Parathyroid adenoma (tissue), 2 donors: ENCODE results near the gene AGAP5.

Experiments
- H2AFZ ChIP-seq: fragments of 300-600 bp; sonication (generic); one replicate; pipeline ENCODE4 v1.7.0; 2017; ENCODE audit warnings: antibody characterized with exemption, mild to moderate bottlenecking
- H3K27ac ChIP-seq: fragments of 300-600 bp; sonication (generic); one replicate; pipeline ENCODE4 v1.7.0; 2017
- H3K27me3 ChIP-seq: fragments of 300-600 bp; sonication (generic); one replicate; pipeline ENCODE4 v1.7.0; 2017; ENCODE audit warnings: low read length; ENCODE audit not compliant: control insufficient read depth, insufficient read depth
- H3K36me3 ChIP-seq: fragments of 300-600 bp; sonication (generic); one replicate; pipeline ENCODE4 v1.7.0; 2017; ENCODE audit warnings: low read length; ENCODE audit not compliant: control insufficient read depth, insufficient read depth
- H3K4me1 ChIP-seq: fragments of 300-600 bp; sonication (generic); one replicate; pipeline ENCODE4 v1.7.0; 2017; ENCODE audit warnings: control low read depth
- H3K4me2 ChIP-seq: fragments of 300-600 bp; sonication (generic); one replicate; pipeline ENCODE4 v1.7.0; 2017; ENCODE audit warnings: low read length
- H3K4me3 ChIP-seq: fragments of 300-600 bp; sonication (generic); one replicate; pipeline ENCODE4 v1.7.0; 2017; ENCODE audit warnings: low read depth, low read length
- H3K79me2 ChIP-seq: fragments of 300-600 bp; sonication (generic); one replicate; pipeline ENCODE4 v1.7.0; 2017; ENCODE audit warnings: control low read depth
- H3K9ac ChIP-seq: fragments of 300-600 bp; sonication (generic); one replicate; pipeline ENCODE4 v1.7.0; 2017; ENCODE audit warnings: mild to moderate bottlenecking
- H3K9me3 ChIP-seq: fragments of 300-600 bp; sonication (generic); one replicate; pipeline ENCODE4 v1.7.0; 2017; ENCODE audit warnings: low read length; ENCODE audit not compliant: control insufficient read depth
- TF ChIP-seq, protein P1 (sequence below): fragments of 300-600 bp; sonication (generic); IDR thresholded peaks from one replicate; pipeline ENCODE4 v1.7.0; 2017; ENCODE audit warnings: antibody characterized with exemption, mild to moderate bottlenecking
- donor health status: primary hyperparathyroidism.

The AGAP5 gene

DNA sequence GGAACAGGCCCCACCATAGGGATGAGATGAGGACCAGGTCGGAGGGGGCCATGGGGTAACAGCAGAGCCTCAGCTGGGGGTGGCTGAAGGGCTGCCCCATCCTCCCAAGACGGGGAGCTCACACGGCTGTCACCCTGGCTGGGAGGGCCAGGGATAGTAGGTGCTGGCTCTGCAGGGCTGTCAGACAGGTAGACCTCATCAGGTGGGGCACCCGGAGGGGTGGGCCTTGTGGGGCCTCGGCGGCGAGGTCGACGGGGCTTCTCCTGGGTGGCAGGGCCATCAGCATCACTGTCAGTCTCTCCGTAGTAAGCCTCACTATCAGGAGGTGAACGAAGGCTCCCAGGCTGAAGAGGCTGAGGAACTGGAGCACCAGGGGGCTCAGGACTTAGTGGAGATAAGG lies 44.7 kb downstream of the AGAP5 start:
- Histone ChIP-seq H3K4me3 (no peak overlapping the region), H3K27ac (no peak overlapping the region), H3K4me2 (no peak overlapping the region), H3K27me3 (no peaks in the 10 kb centered on the region), H3K79me2 (no peaks in the 10 kb centered on the region), H3K4me1 (no peaks in the 10 kb centered on the region), H3K9ac (no peak overlapping the region), H2AFZ (no peak overlapping the region), H3K36me3 (no peaks in the 10 kb centered on the region), H3K9me3 (no peaks in the 10 kb centered on the region)
- TF ChIP-seq, protein P1, sequence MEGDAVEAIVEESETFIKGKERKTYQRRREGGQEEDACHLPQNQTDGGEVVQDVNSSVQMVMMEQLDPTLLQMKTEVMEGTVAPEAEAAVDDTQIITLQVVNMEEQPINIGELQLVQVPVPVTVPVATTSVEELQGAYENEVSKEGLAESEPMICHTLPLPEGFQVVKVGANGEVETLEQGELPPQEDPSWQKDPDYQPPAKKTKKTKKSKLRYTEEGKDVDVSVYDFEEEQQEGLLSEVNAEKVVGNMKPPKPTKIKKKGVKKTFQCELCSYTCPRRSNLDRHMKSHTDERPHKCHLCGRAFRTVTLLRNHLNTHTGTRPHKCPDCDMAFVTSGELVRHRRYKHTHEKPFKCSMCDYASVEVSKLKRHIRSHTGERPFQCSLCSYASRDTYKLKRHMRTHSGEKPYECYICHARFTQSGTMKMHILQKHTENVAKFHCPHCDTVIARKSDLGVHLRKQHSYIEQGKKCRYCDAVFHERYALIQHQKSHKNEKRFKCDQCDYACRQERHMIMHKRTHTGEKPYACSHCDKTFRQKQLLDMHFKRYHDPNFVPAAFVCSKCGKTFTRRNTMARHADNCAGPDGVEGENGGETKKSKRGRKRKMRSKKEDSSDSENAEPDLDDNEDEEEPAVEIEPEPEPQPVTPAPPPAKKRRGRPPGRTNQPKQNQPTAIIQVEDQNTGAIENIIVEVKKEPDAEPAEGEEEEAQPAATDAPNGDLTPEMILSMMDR = no peak

DNA sequence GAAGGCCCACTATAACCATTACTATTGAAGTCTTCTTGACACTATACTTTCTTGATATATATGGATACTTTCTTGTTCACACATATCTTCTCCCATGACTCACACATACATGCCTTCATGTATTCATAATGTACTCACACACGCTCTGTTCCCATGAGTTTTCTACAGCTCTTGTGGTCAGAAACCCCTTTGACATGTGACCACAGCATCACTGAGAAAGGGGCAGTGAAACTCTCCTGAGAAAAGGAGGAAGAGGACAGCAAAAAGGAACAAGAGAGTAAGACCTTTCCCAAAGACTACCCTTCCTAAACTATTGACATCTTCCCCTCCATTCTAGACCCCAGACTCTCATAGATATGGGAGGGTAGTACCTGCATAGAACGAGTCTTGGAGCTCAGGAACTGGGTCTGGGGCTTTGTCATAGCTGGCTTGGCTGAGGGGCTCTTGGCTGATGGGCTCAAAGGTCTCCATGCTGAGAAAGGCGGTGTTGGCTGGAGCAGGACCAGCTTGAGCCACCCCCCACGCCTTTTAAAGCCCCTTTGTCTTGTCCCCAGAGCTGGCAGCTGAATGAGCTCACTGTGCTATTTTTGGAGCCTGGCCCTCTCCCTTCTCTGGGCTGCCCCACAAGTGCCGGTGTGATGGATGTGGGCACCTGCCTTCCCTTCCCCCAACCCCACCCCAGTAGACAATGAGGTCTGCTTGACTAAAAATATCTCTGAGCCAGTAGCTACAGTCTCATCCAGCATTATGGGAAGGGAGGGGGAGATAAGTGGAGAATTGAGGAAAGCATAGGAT lies 47.2 kb downstream of the AGAP5 start:
- Histone ChIP-seq H3K27ac (no peak overlapping the region), H3K79me2 (no peaks in the 10 kb centered on the region), H2AFZ (no peak overlapping the region), H3K4me1 (no peaks in the 10 kb centered on the region), H3K36me3 (no peaks in the 10 kb centered on the region), H3K9ac (no peak overlapping the region), H3K4me2 (no peak overlapping the region), H3K27me3 (no peaks in the 10 kb centered on the region), H3K9me3 (no peaks in the 10 kb centered on the region), H3K4me3 (no peak overlapping the region)
- TF ChIP-seq, protein P1 = no peak

DNA sequence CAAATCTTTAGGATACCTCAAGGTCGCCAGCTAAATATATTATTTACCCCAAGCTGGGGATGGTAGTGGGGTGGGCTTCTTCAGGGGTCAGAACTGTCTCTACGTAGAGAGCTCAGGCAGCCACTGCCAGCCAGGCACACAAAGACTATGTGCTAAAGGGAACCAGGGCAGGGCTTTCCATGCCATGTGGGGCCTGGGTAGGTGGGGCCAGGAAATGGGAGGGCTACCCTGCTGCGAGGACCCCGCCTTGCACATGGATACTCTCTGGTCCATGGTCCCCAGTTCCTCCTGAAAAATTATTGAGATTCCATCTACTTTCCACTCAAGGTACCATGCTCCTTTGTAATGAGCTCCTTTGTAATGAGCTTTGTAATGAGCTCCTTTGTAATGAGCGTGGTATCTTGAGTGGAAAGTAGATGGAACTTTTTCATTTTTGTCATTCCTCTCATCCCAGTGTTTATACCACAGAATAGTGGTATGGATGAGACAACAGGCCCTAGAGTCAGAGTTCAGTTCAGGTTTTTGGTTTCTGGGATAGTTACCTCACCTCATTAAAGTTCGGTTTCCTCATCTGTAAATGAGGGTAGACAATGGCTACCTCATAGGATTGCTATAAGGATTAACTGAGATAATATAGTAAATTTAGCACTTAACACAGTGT lies 47.9 kb downstream of the AGAP5 start:
- Histone ChIP-seq H3K4me1 (no peaks in the 10 kb centered on the region), H3K9ac (no peak overlapping the region), H3K4me3 (no peak overlapping the region), H3K27me3 (no peaks in the 10 kb centered on the region), H3K36me3 (no peaks in the 10 kb centered on the region), H3K27ac (no peak overlapping the region), H2AFZ (no peak overlapping the region), H3K79me2 (no peaks in the 10 kb centered on the region), H3K4me2 (no peak overlapping the region), H3K9me3 (no peaks in the 10 kb centered on the region)
- TF ChIP-seq, protein P1 = no peak

DNA sequence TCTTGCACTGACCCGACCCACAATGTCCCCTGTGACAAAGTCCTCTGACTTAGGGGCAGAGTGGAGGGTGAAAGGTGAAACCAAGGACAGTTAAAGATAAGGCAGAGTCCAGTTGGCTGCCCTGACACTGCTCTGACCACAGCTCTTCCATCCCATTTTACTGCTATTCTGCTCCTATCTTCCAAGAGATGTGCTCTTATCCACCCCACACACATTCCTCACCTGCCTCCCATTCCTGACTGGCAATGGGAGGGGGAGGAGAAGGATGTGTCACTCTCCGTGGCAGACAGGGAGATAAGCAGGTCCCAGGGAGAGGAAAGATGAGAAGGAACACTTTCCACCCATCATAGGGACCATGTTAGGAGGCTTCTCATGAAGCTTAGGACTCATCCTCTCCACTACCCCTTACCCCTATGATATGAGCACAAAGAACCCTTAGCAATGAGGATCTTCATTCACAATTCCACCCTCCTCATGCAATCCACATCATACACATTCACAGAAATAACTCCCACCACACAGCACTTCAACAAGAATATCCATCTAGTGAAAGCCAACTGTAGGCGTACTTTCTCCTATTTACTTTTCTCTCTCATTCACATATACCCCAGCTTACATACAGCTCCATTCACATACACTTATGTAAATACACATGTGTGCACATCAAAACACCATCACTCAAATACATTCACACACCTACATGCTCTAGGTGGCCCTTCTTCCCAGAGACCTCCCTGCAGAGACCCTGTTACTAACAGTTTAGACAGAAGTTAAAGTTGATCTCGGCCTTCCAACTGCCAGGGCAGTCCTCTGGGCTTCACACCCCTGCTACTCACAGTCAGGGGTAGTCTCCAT lies 48.7 kb downstream of the AGAP5 start:
- TF ChIP-seq, protein P1 = no peak
- Histone ChIP-seq H3K79me2 (no peaks in the 10 kb centered on the region), H3K4me1 (peaks cover 2% of the 10 kb centered on the region), H3K27me3 (no peaks in the 10 kb centered on the region), H3K27ac (no peak overlapping the region), H3K9ac (no peak overlapping the region), H3K36me3 (no peaks in the 10 kb centered on the region), H3K9me3 (no peaks in the 10 kb centered on the region), H3K4me2 (no peak overlapping the region), H2AFZ (no peak overlapping the region), H3K4me3 (no peak overlapping the region)
